Prostate gland (tissue), 2 donors: ENCODE measurements around the gene TBC1D24. TPM values are rescaled to one million over a fixed set of nuclear protein-coding genes. Genes with fewer than 3 reads are reported as not detected.
"Not testable (repeated sequence)": the region's sequence is repeated elsewhere in the genome, so short reads cannot be mapped to it uniquely, and the experiment has no call there.

ENCODE experiments used
- DNase-seq: peaks from one replicate; pipeline ENCODE4 v3.0.0-alpha.2; 2019; ENCODE audit warnings: low spot score
- H3K27ac ChIP-seq, 2 donors: fragments of 200-600 bp; sonication (generic); 2 replicates each; pipeline ENCODE4 v1.5.1; 2017 to 2019
- H3K27me3 ChIP-seq: fragments of 200-600 bp; sonication (generic); replicated peaks from 2 replicates; pipeline ENCODE4 v1.5.1; 2019; ENCODE audit not compliant: insufficient read depth
- H3K36me3 ChIP-seq, 2 donors: fragments of 200-600 bp; sonication (generic); 1 replicate in 1 of 2; 2 replicates in 1 of 2; pipeline versions ENCODE4 v1.5.1 to v1.8.1; 2017 to 2019
- H3K4me1 ChIP-seq: fragments of 200-600 bp; sonication (generic); replicated peaks from 2 replicates; pipeline ENCODE4 v1.5.1; 2019
- H3K4me3 ChIP-seq, 2 donors: fragments of 200-600 bp; sonication (generic); 2 replicates each; pipeline ENCODE4 v1.5.1; 2017 to 2019
- H3K9me3 ChIP-seq: fragments of 200-600 bp; sonication (generic); 2 replicates; pipeline ENCODE4 v1.5.1; 2017
- POLR2A ChIP-seq: fragments of 450-650 bp; IDR thresholded peaks from one replicate; pipeline ENCODE4 v1.6.1; 2016; ENCODE audit warnings: antibody characterized with exemption, mild to moderate bottlenecking
- POLR2AphosphoS5 ChIP-seq: sonication (generic); formaldehyde crosslinking; IDR thresholded peaks from one replicate; pipeline ENCODE4 v1.6.1; 2017; ENCODE audit warnings: antibody characterized with exemption
- WGBS: methylation state at CpG from one replicate; pipeline ENCODE4 v1.1.5; 2018; 5-methylcytosine and 5-hydroxymethylcytosine counted together
- intact Hi-C: fragments of 100-400 bp; cut with DNase I; formaldehyde crosslinking; loops from one replicate; pipeline ENCODE4 v1.14.2; 2022
- total RNA-seq, 2 donors: library from RNA; depleted of rRNA; stranded (reverse); fragments of >200 nt; gene quantifications; one replicate each; pipeline ENCODE4 v1.1.0, GENCODE V29; 2016
- TF ChIP-seq, protein P1 (sequence below), 4 experiments: fragments of 200-600 bp in 2 of 4; fragments of 450-650 bp in 2 of 4; sonication (generic) in 2 of 4; IDR thresholded peaks; 1 replicate in 3 of 4; 2 replicates in 1 of 4; pipeline ENCODE4 v1.5.1; 2016 to 2019; ENCODE audit warnings: antibody characterized with exemption in 4 of 4, mild to moderate bottlenecking in 2 of 4, moderate library complexity in 2 of 4

The TBC1D24 gene
- total RNA-seq, 2 donors from 2014 or later: 22.4 to 26.2 TPM

DNA sequence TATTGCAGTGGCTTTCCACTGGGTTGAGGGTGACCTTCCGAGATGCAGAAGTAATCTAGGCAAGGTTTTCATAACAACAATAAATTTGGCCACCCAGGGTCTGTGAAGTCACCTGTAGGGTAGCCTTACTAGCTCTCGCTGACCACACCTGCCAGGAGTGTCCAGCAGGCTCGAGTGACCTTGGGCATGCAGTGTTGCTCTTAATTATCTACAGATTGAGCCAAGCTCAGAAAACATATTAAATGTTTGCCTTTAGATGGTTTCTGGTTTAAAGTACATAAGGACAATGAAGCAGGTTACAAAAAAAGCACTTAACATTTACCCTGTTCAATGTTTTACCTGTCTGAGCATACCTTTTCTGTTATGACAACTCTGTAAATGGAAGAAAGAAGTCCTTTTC lies 1.8 kb downstream of the TBC1D24 start:
- intact Hi-C loops: no loop called here
- no peak for DNase-seq
- Histone ChIP-seq H3K9me3 (no peaks in the 10 kb centered on the region), H3K36me3 (no peaks in the 10 kb centered on the region), H3K27ac (no peak overlapping the region), H3K27me3 (no peaks in the 10 kb centered on the region), H3K4me1 (peaks cover 7% of the 10 kb centered on the region), H3K4me3 (no peak overlapping the region)
- 88% methylated on average over 3 of the region's 3 CpGs for WGBS
- TF ChIP-seq POLR2A (no peak), POLR2AphosphoS5 (no peak)
- TF ChIP-seq, protein P1, sequence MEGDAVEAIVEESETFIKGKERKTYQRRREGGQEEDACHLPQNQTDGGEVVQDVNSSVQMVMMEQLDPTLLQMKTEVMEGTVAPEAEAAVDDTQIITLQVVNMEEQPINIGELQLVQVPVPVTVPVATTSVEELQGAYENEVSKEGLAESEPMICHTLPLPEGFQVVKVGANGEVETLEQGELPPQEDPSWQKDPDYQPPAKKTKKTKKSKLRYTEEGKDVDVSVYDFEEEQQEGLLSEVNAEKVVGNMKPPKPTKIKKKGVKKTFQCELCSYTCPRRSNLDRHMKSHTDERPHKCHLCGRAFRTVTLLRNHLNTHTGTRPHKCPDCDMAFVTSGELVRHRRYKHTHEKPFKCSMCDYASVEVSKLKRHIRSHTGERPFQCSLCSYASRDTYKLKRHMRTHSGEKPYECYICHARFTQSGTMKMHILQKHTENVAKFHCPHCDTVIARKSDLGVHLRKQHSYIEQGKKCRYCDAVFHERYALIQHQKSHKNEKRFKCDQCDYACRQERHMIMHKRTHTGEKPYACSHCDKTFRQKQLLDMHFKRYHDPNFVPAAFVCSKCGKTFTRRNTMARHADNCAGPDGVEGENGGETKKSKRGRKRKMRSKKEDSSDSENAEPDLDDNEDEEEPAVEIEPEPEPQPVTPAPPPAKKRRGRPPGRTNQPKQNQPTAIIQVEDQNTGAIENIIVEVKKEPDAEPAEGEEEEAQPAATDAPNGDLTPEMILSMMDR (IDR thresholded peaks at IDR 0.05): no peak

GRCh38 chr16:2477327-2477726 lies 2.4 kb downstream of the TBC1D24 start:
- Histone ChIP-seq H3K4me1 (peaks cover 7% of the 10 kb centered on the region), H3K36me3 (no peaks in the 10 kb centered on the region), H3K27me3 (no peaks in the 10 kb centered on the region), H3K27ac (no peak overlapping the region), H3K9me3 (no peaks in the 10 kb centered on the region), H3K4me3 (no peak overlapping the region)
- intact Hi-C loops: no loop called here
- no peak for DNase-seq
- 93% methylated on average over 3 of the region's 3 CpGs for WGBS
- TF ChIP-seq, protein P1 (IDR thresholded peaks at IDR 0.05): no peak
- no peak for TF ChIP-seq POLR2AphosphoS5
- no peak for TF ChIP-seq POLR2A

DNA sequence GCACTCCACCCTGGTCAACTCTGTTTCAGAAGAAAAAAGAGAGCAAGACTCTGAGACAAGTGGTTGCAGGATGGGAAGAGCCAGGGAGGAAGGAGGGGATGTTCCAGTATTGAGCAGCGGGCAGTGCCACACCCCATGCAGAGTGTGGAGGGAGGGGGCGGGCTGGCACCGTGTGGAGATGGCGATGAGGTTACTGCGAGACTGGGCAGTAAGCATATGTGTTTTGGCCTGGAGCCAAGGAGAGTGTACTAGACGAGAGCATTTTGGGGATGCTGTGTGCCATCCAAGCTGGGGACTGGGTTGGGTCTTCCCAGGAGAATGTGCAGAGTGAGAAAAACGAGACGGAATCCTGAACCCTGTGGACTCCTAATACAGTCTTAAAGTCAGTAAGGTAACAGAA lies 3.4 kb downstream of the TBC1D24 start:
- intact Hi-C loops: no loop called here
- H3K27me3 ChIP-seq: no peaks in the 10 kb centered on the region
- no peak overlapping the region for H3K27ac ChIP-seq
- peaks cover 4% of the 10 kb centered on the region for H3K4me1 ChIP-seq
- 56% methylated on average over 8 of the region's 8 CpGs for WGBS
- H3K4me3 ChIP-seq: no peak overlapping the region
- TF ChIP-seq POLR2AphosphoS5: no peak
- TF ChIP-seq POLR2A: no peak
- TF ChIP-seq, protein P1 (IDR thresholded peaks at IDR 0.05): no peak
- DNase-seq: no peak
- no peaks in the 10 kb centered on the region for H3K36me3 ChIP-seq
- H3K9me3 ChIP-seq: no peaks in the 10 kb centered on the region

DNA sequence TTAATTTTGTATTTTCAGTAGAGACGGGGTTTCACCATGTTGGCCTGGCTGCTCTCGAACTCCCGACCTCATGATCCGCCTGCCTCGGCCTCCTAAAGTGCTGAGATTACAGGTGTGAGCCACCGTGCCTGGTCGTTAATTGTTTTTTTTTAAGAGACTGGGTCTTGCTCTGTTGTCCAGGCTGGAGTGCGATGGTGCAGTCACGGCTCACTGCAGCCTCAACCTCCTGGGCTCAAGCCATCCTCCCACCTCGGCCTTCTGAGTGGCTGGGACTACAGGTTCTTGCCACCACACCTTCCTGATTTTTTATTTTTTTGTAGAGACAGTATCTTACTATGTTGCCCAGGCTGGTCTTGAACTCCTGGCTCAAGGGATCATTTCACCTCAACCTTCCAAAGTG lies 5.1 kb downstream of the TBC1D24 start:
- H3K36me3 ChIP-seq, H3K4me1 ChIP-seq, H3K4me3 ChIP-seq, H3K27ac ChIP-seq, H3K9me3 ChIP-seq, H3K27me3 ChIP-seq, intact Hi-C loops, DNase-seq: not testable (repeated sequence)
- 94% methylated on average over 10 of the region's 10 CpGs for WGBS

GRCh38 chr16:2480948-2481347 lies 6.0 kb downstream of the TBC1D24 start:
- intact Hi-C loops: no loop called here

More at GRCh38 chr16:2480948-2481347, 6.0 kb downstream of the TBC1D24 start:
- DNase-seq: no peak
- H3K27me3 ChIP-seq: no peaks in the 10 kb centered on the region
- 51% methylated on average over 12 of the region's 12 CpGs for WGBS
- TF ChIP-seq, protein P1 (IDR thresholded peaks at IDR 0.05): no peak
- TF ChIP-seq POLR2AphosphoS5 (no peak), POLR2A (no peak)
- no peaks in the 10 kb centered on the region for H3K36me3 ChIP-seq
- no peak overlapping the region for H3K4me3 ChIP-seq
- H3K27ac ChIP-seq: no peak overlapping the region
- no peaks in the 10 kb centered on the region for H3K4me1 ChIP-seq
- H3K9me3 ChIP-seq: no peaks in the 10 kb centered on the region
